KOPT-K1 (cell line): Measurements from ENCODE around the gene ORC3.

ENCODE experiments used
- H3K27ac ChIP-seq: fragments of 200-600 bp; sonication (generic); 2 replicates; pipeline ENCODE4 v1.5.1; 2016; ENCODE audit warnings: antibody characterized with exemption, mild to moderate bottlenecking, low read depth, low read length; ENCODE audit not compliant: poor library complexity, severe bottlenecking
- H3K36me3 ChIP-seq: fragments of 200-600 bp; sonication (generic); 2 replicates; pipeline ENCODE4 v1.5.1; 2017; ENCODE audit warnings: antibody characterized with exemption, mild to moderate bottlenecking, low read length, moderate library complexity; ENCODE audit not compliant: insufficient read depth
- H3K9me3 ChIP-seq: fragments of 200-600 bp; sonication (generic); 2 replicates; pipeline ENCODE4 v1.5.1; 2017; ENCODE audit warnings: antibody characterized with exemption, low read length, mild to moderate bottlenecking; ENCODE audit not compliant: insufficient read depth, poor library complexity, severe bottlenecking

Gene ORC3

DNA sequence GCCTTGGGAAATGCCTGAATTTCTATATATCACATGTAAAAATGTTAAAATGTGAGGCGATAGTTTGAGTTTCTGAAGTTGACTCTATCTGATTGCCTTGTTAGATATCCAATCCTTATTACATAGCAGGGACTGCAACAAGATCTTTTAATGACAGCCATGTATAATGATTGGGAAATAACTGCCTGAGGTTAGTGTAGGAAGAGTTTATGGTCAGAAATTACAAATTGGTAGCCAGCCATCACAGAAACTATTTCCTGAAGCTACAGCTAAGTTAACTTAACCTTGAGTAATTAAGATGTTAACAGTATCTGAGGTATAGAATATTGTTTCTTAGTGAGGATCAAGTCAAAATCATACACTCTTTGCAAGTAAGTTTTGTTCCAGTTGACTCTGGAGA is 71.1 kb downstream of the ORC3 start:
- H3K9me3 ChIP-seq, result no peaks in the 10 kb centered on the region
- H3K36me3 ChIP-seq, result peaks cover 62% of the 10 kb centered on the region
- no peak overlapping the region for H3K27ac ChIP-seq

DNA sequence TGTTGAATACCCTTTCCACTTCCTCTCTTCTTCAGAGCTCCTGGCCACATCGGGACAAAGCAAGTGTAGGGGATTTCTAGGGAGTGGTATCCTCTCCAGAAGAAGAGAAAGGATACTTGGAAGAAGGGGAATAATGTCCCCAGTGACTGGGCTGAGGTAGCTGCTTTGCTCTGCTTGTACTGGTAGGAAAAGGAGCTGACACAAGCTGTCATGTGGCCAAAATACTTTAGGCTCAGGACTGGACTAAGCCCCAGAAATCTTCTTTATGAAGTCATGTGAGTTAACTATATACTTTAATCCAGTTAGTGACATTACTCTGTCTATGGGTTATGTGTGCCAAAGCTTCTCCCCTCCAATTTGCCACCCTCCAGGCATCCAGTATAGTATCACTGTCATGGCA is 71.6 kb downstream of the ORC3 start:
- peaks cover 65% of the 10 kb centered on the region for H3K36me3 ChIP-seq
- no peaks in the 10 kb centered on the region for H3K9me3 ChIP-seq
- H3K27ac ChIP-seq, result no peak overlapping the region

DNA sequence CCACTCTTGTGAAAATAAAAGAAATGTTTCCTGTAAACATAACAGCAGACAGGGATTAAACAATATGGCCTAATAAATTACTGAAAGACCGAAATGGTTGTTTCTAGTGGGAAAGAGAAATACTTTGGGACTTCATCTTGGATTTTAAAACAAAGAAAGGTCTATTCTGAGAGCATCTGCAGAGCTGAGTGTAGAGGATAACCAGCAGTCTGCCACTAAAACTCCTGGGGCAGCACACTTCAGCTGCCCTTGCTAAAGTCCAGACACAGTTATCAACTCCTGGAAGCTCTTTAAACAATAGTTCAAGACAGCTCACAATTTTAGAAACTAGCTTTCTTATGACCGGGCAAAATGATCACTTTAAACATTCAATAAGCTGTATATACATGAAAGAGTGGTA is 73.5 kb downstream of the ORC3 start:
- Histone ChIP-seq H3K9me3 (no peaks in the 10 kb centered on the region), H3K36me3 (peaks cover 83% of the 10 kb centered on the region), H3K27ac (no peak overlapping the region)

DNA sequence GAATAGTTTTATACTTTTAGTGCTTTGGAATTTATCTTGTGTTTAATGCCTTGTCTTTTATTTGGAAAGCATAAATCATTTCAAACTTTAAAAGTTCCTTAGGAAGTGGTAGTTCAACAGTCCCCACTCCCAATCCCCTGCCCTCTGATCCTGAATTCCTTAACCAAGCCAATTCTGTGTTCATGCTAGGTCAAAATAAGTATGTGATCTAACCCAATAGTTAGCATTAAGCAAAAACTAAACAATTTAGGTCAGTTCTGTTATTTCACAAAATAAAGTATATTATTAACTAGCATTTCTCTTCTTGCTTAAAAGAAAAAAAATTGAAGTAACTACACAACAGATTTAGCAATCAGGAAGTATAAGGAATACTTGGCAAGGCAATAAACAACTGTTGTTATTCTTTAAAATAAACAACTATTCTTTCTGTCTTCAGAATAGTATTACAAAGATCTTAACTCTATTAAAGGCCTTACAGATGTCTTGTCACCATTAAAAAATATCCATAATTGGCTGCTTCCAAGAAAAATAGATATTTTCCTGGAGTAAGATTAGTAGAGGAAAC is 75.1 kb downstream of the ORC3 start:
- peaks cover 85% of the 10 kb centered on the region for H3K36me3 ChIP-seq
- H3K9me3 ChIP-seq, result no peaks in the 10 kb centered on the region
- H3K27ac ChIP-seq, result no peak overlapping the region

DNA sequence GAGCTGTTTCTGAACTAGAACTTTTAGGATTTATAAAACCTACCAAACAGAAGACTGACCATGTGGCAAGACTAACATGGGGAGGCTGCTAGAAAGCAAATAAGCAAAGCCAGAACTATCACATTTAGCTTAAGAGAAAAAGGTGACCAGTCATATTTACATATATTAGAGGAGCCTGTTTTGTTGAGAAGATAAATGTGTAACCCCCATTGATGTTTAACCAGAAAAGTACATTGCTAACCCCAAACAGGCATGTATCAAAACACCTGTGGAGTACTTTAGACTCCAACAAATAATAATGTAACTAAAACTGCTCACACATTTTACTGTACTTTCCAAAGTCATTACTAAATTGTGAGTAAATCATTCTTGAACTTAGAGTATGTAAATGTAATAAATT is 77.1 kb downstream of the ORC3 start:
- Histone ChIP-seq H3K27ac (no peak overlapping the region), H3K9me3 (no peaks in the 10 kb centered on the region), H3K36me3 (peaks cover 86% of the 10 kb centered on the region)

DNA sequence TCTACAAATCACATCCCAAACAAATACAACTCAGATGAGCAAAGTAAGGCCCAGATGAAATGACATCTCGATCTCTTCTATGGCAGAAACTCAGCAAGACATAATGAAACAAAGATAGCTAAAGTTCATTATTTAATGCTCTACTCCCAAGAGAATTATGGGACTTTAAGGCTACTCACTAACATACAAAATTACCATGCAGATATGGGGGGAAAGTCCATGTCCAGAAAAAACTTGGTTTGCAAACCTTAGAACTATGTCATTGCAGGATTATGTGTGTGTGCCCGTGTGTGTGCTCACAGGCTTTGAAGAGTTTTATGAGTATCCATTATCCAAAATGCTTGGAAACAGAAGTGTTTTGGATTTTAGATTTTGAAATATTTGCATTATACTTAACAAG is 78.1 kb downstream of the ORC3 start:
- Histone ChIP-seq H3K36me3 (peaks cover 90% of the 10 kb centered on the region), H3K9me3 (no peaks in the 10 kb centered on the region), H3K27ac (no peak overlapping the region)

DNA sequence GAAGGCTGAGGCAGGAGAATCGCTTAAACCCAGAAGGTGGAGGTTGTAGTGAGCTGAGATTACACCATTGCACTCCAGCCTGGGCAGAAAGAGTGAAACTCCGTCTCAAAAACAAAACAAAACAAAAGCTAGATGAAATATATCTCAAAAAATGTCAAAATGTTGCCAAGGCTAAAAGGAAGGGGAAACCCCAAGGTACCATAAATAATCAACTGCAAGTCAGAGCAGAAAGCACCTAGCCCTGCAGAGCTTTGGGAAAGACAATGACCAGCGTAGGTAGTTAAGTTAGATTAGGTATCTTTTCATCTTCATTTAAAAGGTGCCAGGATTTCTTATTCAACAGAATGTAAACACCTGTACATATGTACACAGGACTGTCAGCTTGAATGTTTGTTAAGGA is 79.1 kb downstream of the ORC3 start:
- no peak overlapping the region for H3K27ac ChIP-seq
- peaks cover 92% of the 10 kb centered on the region for H3K36me3 ChIP-seq
- H3K9me3 ChIP-seq, result no peaks in the 10 kb centered on the region

DNA sequence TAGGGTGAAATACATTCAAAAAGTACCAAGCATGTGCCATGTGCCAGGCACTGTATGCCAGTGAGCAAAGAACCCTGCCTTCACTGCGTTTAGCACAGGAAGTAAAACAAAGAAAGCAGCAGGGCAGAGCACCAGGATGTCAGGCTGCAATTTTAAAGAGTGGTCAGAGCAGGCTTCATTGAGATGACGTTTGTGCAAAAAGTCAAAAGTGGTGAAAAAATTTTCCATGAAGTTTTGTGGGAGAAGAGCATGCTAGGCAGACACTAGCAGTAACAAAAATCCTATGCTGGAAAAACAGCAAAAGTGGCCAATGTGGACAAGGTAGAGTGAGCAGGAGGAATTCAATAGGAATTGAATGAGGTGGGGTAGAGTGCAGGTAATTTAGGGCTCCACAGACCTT is 80.8 kb downstream of the ORC3 start:
- no peak overlapping the region for H3K27ac ChIP-seq
- no peaks in the 10 kb centered on the region for H3K9me3 ChIP-seq
- peaks cover 95% of the 10 kb centered on the region for H3K36me3 ChIP-seq

DNA sequence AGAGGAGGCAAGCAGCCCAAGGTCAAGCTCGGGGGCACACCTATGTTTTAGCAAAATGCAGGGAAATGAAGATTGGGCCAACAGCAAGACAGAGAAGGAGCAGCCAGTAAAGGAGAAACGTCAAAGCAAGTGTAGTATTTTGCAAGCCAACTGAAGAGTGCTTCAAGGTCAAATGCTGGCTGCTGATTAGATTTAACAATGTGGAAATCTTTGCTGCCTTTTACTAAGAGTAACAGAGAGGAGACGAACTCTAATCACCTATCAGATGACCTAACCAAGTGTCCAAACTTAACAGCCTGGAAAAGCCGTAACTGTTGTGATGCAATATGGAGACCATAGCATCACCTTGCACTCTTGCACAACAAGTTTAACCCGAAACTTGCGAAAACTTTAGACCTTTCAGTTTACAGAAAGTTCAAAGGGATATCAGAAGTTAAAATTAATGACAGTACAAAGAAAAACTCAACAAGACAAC is 81.7 kb downstream of the ORC3 start:
- Histone ChIP-seq H3K36me3 (peaks cover 96% of the 10 kb centered on the region), H3K9me3 (no peaks in the 10 kb centered on the region)

DNA sequence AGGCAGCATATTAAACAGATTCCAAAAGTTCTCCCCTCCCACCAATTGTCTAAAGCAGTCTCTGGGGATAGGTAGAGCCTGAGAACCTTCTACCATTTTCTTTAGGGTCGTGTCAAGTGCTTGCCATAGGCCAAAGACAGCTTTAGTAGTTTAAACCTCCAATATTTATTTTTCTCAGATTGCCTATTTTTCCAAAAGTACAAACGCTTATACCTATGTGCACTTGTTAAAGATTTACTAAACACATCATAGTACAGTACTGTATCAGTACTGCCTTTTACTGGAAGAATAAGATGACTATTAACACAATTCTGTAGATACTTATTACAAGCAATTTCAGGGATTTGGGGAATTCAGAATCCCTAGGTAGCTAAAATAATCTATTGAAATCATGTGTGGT is 82.7 kb downstream of the ORC3 start:
- Histone ChIP-seq H3K9me3 (no peaks in the 10 kb centered on the region), H3K27ac (no peak overlapping the region), H3K36me3 (peaks cover 96% of the 10 kb centered on the region)

More for the DNA sequence above, 81.7 kb downstream of the ORC3 start:
- no peak overlapping the region for H3K27ac ChIP-seq

DNA sequence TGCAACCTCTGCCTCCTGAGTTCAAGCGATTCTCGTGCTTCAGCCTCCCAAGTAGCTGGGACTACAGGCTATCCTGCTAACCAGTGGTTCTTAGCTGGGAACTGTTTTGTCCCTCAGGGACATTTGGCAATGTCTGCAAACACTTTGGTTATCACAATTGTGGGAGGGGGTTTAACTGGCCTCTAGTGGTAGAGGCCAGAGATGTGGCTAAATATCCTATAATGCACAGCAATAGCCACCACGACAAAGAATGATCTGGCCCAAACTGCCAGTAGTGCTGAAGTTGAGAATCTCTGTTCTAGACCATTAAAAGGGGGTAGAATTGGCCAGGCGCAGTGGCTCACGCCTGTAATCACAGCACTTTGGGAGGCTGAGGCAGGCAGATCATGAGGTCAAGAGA is 83.3 kb downstream of the ORC3 start:
- Histone ChIP-seq H3K9me3 (no peaks in the 10 kb centered on the region), H3K36me3 (peaks cover 96% of the 10 kb centered on the region), H3K27ac (no peak overlapping the region)

DNA sequence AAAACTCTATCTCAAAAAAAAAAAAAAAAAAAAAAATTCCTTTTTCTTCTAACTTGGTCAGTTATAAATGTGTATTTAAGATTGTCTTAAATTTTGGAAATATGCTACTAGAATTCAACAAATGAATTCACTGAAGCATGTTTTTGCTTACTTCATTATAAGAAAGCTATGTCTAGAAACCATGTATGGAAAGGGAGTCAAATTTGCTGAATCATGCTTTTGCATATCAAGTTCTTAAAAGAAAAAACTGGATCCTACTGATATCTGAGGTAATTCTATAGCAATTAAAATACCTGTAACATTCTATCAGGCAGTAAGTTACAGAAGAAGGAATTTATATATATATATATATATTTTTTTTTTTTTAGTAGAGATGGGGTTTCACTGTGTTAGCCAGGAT is 84.4 kb downstream of the ORC3 start:
- Histone ChIP-seq H3K36me3 (peaks cover 98% of the 10 kb centered on the region), H3K9me3 (no peaks in the 10 kb centered on the region), H3K27ac (no peak overlapping the region)

DNA sequence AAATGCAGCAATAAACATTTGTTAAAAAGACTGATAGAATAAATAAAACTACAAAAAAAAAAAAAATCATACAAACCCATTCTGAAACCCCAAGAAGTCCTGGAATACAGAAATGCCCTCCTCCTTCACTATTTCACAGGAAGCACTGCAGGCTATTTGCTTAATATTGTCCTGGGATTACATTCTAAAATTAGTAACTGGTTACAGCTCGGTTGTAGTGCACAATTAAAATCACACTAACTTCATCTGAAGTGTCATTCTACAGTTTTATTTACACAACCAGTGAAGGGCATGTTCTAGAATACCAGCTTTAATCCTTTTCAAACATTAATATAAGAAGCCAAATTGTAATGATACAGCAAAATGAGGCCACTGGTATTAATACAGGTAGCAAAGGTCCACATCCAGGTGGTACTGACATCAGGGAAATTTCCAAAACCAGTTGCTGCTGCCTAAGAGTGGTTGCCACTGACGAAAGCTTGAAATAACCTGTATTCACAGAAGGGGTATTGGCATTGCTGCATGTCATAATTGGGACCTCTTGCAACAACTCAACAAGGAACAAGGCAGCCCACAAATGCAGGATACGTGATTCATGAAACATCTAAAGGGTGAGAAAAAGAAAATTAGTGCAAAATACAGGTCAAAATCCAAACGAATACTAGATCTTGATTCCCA is 85.2 kb downstream of the ORC3 start:
- no peaks in the 10 kb centered on the region for H3K9me3 ChIP-seq
- peaks cover 98% of the 10 kb centered on the region for H3K36me3 ChIP-seq
- H3K27ac ChIP-seq, result no peak overlapping the region

DNA sequence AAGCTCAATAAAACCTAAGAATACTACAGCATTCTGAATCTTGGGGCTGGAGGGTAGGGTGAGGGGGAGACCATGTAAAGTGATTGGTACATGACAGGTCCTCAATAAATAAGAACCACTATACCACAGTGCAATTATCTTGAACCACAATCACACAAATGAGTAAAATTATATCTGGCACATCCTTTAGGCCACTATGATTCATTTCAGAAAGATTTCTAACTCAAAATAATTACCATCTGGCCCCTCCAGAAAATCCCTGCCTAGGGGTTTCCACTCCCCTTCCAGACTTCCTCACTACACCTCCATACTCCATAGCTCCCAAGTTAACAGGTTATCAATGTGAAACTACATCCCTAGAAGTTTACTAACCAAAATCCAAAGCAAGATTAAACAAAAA is 92.4 kb downstream of the ORC3 start:
- Histone ChIP-seq H3K27ac (no peak overlapping the region), H3K9me3 (no peaks in the 10 kb centered on the region), H3K36me3 (peaks cover 63% of the 10 kb centered on the region)

DNA sequence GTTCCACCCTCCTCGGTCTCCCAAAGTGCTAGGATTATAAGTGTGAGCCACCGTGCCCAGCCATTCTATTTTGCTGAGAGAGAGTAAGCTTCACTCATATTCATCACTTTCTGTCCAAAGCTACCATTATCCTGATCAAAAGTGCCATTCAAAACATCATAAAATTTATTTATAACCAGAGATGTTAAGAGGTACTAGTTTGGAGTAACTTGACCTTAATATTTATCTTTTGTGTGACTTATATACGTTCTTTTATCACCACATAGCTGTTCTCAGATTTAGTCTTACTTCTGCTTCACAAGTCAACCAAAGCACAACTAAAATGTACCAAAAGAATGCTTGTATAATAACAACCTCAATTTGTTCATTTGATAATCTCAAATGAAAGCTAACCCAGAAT is 94.0 kb downstream of the ORC3 start:
- peaks cover 51% of the 10 kb centered on the region for H3K36me3 ChIP-seq
- no peak overlapping the region for H3K27ac ChIP-seq

More for the DNA sequence above, 94.0 kb downstream of the ORC3 start:
- no peaks in the 10 kb centered on the region for H3K9me3 ChIP-seq
